Mammary epithelial cell (primary cell): ENCODE data around the gene ECM2.

Source experiments
- CTCF ChIP-seq, 2 donors: IDR thresholded peaks in 1 of 2; conservative IDR thresholded peaks in 1 of 2; 2 replicates each; pipeline ENCODE4 v1.5.1; 2011 to 2012; ENCODE audit warnings: inconsistent platforms in 2 of 2, low read length in 2 of 2, mild to moderate bottlenecking in 2 of 2, control low read depth in 1 of 2, low read depth in 1 of 2; ENCODE audit not compliant: insufficient read depth in 1 of 2; ENCODE audit errors: extremely low read depth in 1 of 2
- EZH2 ChIP-seq: IDR thresholded peaks from 2 replicates; pipeline ENCODE4 v1.6.1; 2012; ENCODE audit warnings: low read length, inconsistent platforms, borderline replicate concordance

- TF ChIP-seq CTCF (conservative IDR thresholded peaks at IDR 0.05 in 1 of 2, IDR thresholded peaks at IDR 0.05 in 1 of 2; ENCODE audit: extremely low read depth in 1 of 2, insufficient read depth in 1 of 2, low read depth in 1 of 2, low read length in 2 of 2), result no peak
- no peak for TF ChIP-seq EZH2
Measured at GRCh38 chr9:92564982-92565381, 29.2 kb upstream of the ECM2 start.
